WERI-Rb-1 (cell line): Measurements from ENCODE around the gene STAT4.

Source experiments
- DNase-seq: peaks from one replicate; pipeline ENCODE4 v3.0.0-alpha.2; 2020
- H3K27ac ChIP-seq: fragments of 250-450 bp; sonication (Bioruptor Pico); 2 replicates; pipeline ENCODE4 v1.5.1; 2020; ENCODE audit warnings: mild to moderate bottlenecking, moderate library complexity
- H3K27me3 ChIP-seq: fragments of 250-450 bp; sonication (Bioruptor Pico); 2 replicates; pipeline ENCODE4 v1.5.1; 2021; ENCODE audit warnings: mild to moderate bottlenecking, low read depth, moderate library complexity; ENCODE audit not compliant: insufficient read depth, severe bottlenecking
- H3K36me3 ChIP-seq: fragments of 250-450 bp; sonication (Bioruptor Pico); 2 replicates; pipeline ENCODE4 v1.5.1; 2020; ENCODE audit warnings: mild to moderate bottlenecking, moderate library complexity
- H3K4me3 ChIP-seq: 2 replicates; pipeline ENCODE4 v1.5.1; 2011; ENCODE audit warnings: low read depth, mild to moderate bottlenecking, control low read depth, low read length
- H3K9me3 ChIP-seq: fragments of 250-450 bp; sonication (Bioruptor Pico); 2 replicates; pipeline ENCODE4 v1.5.1; 2021; ENCODE audit warnings: mild to moderate bottlenecking, moderate library complexity; ENCODE audit not compliant: severe bottlenecking
- CTCF ChIP-seq: IDR thresholded peaks from 2 replicates; pipeline ENCODE4 v1.5.1; 2011; ENCODE audit warnings: low read depth, mild to moderate bottlenecking, control low read depth, inconsistent platforms, low read length

The STAT4 gene

DNA sequence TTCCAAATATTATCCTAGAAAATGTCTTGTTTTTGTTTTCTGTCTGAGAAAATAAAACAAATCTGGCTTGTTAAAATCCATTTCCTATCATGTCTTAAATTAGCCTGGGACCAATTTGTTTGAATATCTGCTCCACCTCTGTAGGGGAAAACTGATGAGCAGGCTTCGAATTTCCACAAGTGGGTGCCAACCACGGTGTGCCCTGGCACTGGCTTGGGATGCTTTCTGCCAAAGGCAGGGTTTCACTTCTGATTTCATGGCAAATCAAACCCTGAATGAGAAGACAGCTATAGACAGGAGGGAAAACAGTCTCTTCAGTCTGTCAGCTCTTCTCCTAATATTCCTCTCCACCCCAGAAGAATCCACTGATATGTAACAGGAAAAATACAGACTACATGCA lies 33.7 kb upstream of the STAT4 start:
- no peak for TF ChIP-seq CTCF
- Histone ChIP-seq H3K27me3 (no peaks in the 10 kb centered on the region), H3K9me3 (no peaks in the 10 kb centered on the region), H3K27ac (no peak overlapping the region), H3K4me3 (no peak overlapping the region), H3K36me3 (no peaks in the 10 kb centered on the region)
- no peak for DNase-seq

- no peak for TF ChIP-seq CTCF
- Histone ChIP-seq H3K27me3 (no peaks in the 10 kb centered on the region), H3K27ac (no peak overlapping the region), H3K9me3 (no peaks in the 10 kb centered on the region), H3K4me3 (no peak overlapping the region), H3K36me3 (no peaks in the 10 kb centered on the region)
- DNase-seq = no peak
Measured at GRCh38 chr2:191183516-191183915, 32.7 kb upstream of the STAT4 start.

- no peaks in the 10 kb centered on the region for H3K9me3 ChIP-seq
- TF ChIP-seq CTCF = no peak
- no peak overlapping the region for H3K27ac ChIP-seq
- no peak overlapping the region for H3K4me3 ChIP-seq
- H3K36me3 ChIP-seq = no peaks in the 10 kb centered on the region
- no peaks in the 10 kb centered on the region for H3K27me3 ChIP-seq
- no peak for DNase-seq
Measured at GRCh38 chr2:191183081-191183480, 32.3 kb upstream of the STAT4 start.

GRCh38 chr2:191180713-191181112 lies 29.9 kb upstream of the STAT4 start:
- Histone ChIP-seq H3K27me3 (no peaks in the 10 kb centered on the region), H3K27ac (no peak overlapping the region), H3K36me3 (no peaks in the 10 kb centered on the region), H3K9me3 (no peaks in the 10 kb centered on the region), H3K4me3 (no peak overlapping the region)
- DNase-seq = no peak
- no peak for TF ChIP-seq CTCF

GRCh38 chr2:191180276-191180675 lies 29.5 kb upstream of the STAT4 start:
- H3K27ac ChIP-seq = no peak overlapping the region
- H3K9me3 ChIP-seq = no peaks in the 10 kb centered on the region
- H3K27me3 ChIP-seq = no peaks in the 10 kb centered on the region
- DNase-seq = no peak
- TF ChIP-seq CTCF = no peak
- no peaks in the 10 kb centered on the region for H3K36me3 ChIP-seq
- no peak overlapping the region for H3K4me3 ChIP-seq

DNA sequence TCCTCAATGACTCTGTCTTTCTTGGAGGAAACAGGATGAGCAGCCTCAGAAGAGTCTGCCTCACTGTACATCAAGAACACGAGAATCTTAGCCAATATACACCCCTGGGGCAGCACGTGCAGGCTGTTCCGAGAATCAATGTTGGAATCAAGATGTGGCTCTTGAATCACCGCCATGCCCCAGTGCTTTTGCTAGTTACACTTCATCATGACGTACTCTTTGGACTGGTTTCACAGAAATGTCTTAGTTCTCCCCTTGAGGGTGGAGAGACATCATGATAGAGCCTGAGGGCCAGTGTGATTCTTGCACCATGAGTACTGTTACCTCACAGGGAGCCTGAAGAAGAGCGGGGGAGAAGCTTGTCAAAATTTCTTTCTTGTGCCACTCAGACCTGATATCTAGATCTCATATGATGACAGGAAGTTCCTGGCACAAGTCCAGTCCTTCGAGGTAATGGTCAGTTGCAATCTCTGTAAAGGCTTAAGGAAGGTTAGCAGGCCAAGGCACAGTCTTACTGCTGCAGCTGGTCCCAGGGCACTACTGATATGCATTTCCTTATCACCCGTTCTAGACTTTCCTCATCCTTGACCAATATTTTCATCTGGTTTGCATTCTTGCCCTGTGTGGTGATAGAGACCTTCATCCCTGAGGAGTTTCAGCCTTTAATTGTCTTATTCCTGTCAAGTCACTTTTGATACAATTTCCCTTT lies 28.2 kb upstream of the STAT4 start:
- Histone ChIP-seq H3K9me3 (no peaks in the 10 kb centered on the region), H3K4me3 (no peak overlapping the region), H3K27ac (no peak overlapping the region), H3K27me3 (no peaks in the 10 kb centered on the region), H3K36me3 (no peaks in the 10 kb centered on the region)
- DNase-seq = no peak
- no peak for TF ChIP-seq CTCF
